Tibial nerve (tissue), 4 donors: ENCODE data around the gene KRTAP5-5. TPM values are rescaled to one million over a fixed set of nuclear protein-coding genes. Genes with fewer than 3 reads are reported as not detected.
"Not testable (repeated sequence)": the region's sequence is repeated elsewhere in the genome, so short reads cannot be mapped to it uniquely, and the experiment has no call there.

Experiments used
- DNase-seq, 2 donors: peaks; one replicate each; pipeline ENCODE4 v3.0.0-alpha.2; 2019; ENCODE audit warnings: low spot score in 2 of 2
- H3K27ac ChIP-seq, 4 donors: fragments of 200-600 bp; sonication (generic) in 3 of 4; one replicate each; pipeline ENCODE4 v1.5.1; 2017 to 2019; ENCODE audit warnings: mild to moderate bottlenecking in 1 of 4
- H3K27me3 ChIP-seq, 2 donors: fragments of 200-600 bp; sonication (generic) in 1 of 2; one replicate each; pipeline versions ENCODE4 v1.5.1 to v1.6.0; 2017 to 2019
- H3K36me3 ChIP-seq, 3 donors: fragments of 200-600 bp; sonication (generic); one replicate each; pipeline ENCODE4 v1.5.1; 2018 to 2019
- H3K4me1 ChIP-seq, 4 donors: fragments of 200-600 bp; sonication (generic) in 3 of 4; one replicate each; pipeline ENCODE4 v1.5.1; 2017 to 2019
- H3K4me3 ChIP-seq, 4 donors: fragments of 200-600 bp; sonication (generic) in 3 of 4; one replicate each; pipeline ENCODE4 v1.5.1; 2017 to 2019; ENCODE audit warnings: mild to moderate bottlenecking in 1 of 4, moderate library complexity in 1 of 4
- H3K9me3 ChIP-seq, 4 donors: fragments of 200-600 bp; sonication (generic) in 3 of 4; one replicate each; pipeline ENCODE4 v1.5.1; 2017 to 2019
- EP300 ChIP-seq, 2 donors: sonication (generic); formaldehyde crosslinking; IDR thresholded peaks; one replicate each; pipeline ENCODE4 v1.6.1; 2017; ENCODE audit warnings: antibody characterized with exemption in 2 of 2, mild to moderate bottlenecking in 1 of 2
- POLR2A ChIP-seq, 2 donors: fragments of 450-650 bp; IDR thresholded peaks; one replicate each; pipeline ENCODE4 v1.6.1; 2017; ENCODE audit warnings: antibody characterized with exemption in 2 of 2, mild to moderate bottlenecking in 2 of 2, moderate library complexity in 2 of 2
- WGBS, 2 donors: methylation state at CpG; one replicate each; pipeline ENCODE4 v1.1.5; 2018; 5-methylcytosine and 5-hydroxymethylcytosine counted together
- total RNA-seq, 4 donors: library from RNA; depleted of rRNA; stranded (reverse); fragments of >200 nt; gene quantifications; one replicate each; pipeline ENCODE4 v1.1.0, GENCODE V29; 2016
- TF ChIP-seq, protein P1 (sequence below), 5 experiments: fragments of 200-600 bp in 3 of 5; fragments of 450-650 bp in 2 of 5; sonication (generic) in 3 of 5; IDR thresholded peaks; one replicate each; pipeline ENCODE4 v1.5.1; 2016 to 2019; ENCODE audit warnings: antibody characterized with exemption in 5 of 5, mild to moderate bottlenecking in 3 of 5, moderate library complexity in 2 of 5

The KRTAP5-5 gene
- total RNA-seq, 4 donors from 2014 or later: not detected

DNA sequence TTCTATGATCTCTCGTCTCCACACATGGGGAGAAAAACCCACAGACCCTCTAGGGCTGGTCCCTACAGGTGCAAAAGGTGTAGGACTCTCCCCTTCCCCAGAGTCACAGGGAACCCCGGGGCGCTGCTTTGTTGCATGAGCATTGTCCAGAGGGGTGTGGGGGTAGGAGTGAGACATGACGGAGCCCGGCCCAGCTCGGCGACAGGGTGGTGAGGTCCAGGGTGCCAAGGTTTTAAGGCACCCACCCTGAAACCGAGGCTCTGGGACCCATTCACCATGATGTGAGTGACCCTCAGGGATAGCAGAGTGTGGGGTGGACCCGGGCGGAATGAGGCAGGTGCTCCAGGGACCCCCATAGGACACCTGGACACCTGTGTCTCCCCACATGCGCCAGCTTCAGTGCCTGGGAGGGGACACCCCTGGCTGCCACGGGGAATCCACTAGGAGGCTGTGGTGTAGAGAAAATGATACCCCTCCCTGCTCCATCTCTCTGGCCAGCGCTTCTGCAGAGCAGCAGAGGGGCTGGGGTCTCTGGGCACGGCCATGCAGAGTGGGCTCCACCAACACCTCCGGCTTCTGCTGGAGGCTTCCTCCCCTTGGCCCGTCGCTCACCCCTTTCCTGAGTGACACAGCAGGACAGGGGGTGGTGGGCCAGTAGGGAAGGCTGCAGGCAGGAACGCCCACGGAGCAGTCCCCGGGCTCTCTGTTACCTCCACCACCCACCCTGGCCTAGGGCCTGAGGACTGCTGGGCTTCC, 15.2 kb downstream of the KRTAP5-5 start:
- no peak for DNase-seq
- H3K27ac ChIP-seq: no peak overlapping the region
- H3K4me1 ChIP-seq: peaks cover 0 to 5% (median 0%) of the 10 kb centered on the region in 4 donors
- H3K36me3 ChIP-seq: no peaks in the 10 kb centered on the region
- H3K9me3 ChIP-seq: no peaks in the 10 kb centered on the region
- TF ChIP-seq EP300 (IDR thresholded peaks at IDR 0.05): no peak
- TF ChIP-seq, protein P1, sequence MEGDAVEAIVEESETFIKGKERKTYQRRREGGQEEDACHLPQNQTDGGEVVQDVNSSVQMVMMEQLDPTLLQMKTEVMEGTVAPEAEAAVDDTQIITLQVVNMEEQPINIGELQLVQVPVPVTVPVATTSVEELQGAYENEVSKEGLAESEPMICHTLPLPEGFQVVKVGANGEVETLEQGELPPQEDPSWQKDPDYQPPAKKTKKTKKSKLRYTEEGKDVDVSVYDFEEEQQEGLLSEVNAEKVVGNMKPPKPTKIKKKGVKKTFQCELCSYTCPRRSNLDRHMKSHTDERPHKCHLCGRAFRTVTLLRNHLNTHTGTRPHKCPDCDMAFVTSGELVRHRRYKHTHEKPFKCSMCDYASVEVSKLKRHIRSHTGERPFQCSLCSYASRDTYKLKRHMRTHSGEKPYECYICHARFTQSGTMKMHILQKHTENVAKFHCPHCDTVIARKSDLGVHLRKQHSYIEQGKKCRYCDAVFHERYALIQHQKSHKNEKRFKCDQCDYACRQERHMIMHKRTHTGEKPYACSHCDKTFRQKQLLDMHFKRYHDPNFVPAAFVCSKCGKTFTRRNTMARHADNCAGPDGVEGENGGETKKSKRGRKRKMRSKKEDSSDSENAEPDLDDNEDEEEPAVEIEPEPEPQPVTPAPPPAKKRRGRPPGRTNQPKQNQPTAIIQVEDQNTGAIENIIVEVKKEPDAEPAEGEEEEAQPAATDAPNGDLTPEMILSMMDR (IDR thresholded peaks at IDR 0.05): no peak
- no peak for TF ChIP-seq POLR2A (IDR thresholded peaks at IDR 0.05)
- H3K4me3 ChIP-seq: no peak overlapping the region
- 74 to 80% methylated on average over 16 to 18 of the region's 20 CpGs for WGBS, 2 donors
- peaks cover 0 to 12% of the 10 kb centered on the region in 2 donors for H3K27me3 ChIP-seq

DNA sequence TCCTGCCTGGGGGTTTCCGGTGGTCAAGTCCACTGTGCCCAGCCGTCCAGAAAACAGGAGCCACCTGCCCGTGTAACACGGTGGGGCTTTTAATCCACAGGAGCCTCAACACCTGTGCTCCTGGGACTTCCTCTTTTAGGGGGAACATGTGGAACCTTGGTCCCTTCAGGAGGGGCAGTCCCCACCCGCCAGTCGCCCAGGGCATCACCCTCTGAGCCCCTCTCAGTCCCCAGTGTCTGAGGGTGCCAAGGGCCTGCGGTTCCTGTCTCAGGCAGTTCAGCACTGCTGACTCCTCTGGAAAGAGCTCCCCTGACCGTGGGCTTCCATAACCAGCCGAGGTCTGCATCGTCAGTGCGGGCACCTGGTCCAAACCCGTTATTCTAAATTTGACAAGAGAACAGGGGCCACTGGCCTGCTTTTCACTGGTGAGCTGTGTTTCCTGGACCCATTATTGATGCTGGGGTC, 15.8 kb downstream of the KRTAP5-5 start:
- DNase-seq: no peak
- Histone ChIP-seq H3K9me3 (no peaks in the 10 kb centered on the region), H3K27me3 (peaks cover 0 to 6% of the 10 kb centered on the region in 2 donors), H3K27ac (no peak overlapping the region), H3K36me3 (no peaks in the 10 kb centered on the region), H3K4me1 (no peaks in the 10 kb centered on the region), H3K4me3 (no peak overlapping the region)
- 80 to 87% methylated on average over 5 to 9 of the region's 12 CpGs for WGBS, 2 donors
- TF ChIP-seq EP300 (IDR thresholded peaks at IDR 0.05) (no peak), POLR2A (IDR thresholded peaks at IDR 0.05) (no peak)
- TF ChIP-seq, protein P1 (IDR thresholded peaks at IDR 0.05): no peak

DNA sequence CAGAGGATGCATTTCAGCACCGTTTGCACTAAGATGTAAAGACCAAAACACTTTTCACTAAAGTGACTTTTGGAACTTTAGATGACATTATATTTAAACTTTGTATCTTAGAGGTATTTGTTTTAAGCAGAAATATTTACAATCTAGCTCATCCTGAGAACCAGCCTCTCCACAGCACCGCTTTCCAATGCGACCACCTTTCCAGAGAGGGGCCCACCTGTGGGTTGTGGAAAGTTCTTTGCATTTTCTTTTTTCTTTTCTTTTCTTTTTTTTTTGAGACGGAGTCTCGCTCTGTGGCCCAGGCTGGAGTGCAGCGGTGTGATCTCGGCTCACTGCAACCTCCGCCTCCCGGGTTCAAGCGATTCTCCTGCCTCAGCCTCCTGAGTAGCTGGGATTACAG, 17.0 kb downstream of the KRTAP5-5 start:
- H3K4me1 ChIP-seq, H3K9me3 ChIP-seq, H3K27ac ChIP-seq, DNase-seq, H3K4me3 ChIP-seq, H3K36me3 ChIP-seq, H3K27me3 ChIP-seq: not testable (repeated sequence)
- WGBS, 2 donors: 82 to 88% methylated on average over 10 of the region's 10 CpGs

DNA sequence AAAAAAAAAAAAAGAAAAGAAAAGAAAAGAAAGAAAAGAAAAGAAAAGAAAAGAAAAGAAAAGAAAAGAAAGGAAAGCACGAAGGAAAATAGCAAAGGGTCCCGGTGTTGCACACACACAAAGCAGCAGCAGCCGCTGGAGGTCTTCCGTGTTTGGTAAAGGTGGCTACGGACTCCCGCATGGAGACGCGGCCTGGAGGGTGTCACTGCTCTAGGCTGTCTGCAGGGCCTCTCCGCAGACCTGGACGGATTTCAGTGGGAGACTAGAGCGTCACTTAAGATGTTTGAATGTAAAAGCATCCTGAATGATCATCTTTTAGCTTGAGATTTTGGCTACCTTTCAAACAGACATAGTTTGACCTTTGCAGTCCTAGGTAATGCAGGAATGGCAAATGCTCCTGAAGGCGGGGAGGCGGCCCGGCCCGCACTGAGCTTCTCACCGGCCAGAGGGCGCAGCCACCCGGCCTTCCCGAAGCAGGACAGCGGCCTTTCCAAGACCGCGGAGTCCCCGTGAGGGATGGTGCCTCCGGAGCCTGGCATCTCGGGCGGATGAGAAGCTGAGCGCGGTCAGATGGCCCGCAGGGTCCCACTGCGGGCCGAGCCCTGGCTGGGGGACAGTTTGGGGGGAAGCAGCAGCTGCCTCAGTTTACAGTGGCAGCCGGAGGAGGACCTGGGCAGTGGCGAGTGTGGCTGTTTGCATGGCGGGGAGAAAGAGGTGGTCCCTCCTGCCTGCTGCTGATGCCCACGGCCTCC, 18.5 kb downstream of the KRTAP5-5 start:
- WGBS, 2 donors: 90 to 91% methylated on average over 29 to 32 of the region's 35 CpGs
- TF ChIP-seq EP300 (IDR thresholded peaks at IDR 0.05): no peak
- TF ChIP-seq POLR2A (IDR thresholded peaks at IDR 0.05): no peak
- TF ChIP-seq, protein P1 (IDR thresholded peaks at IDR 0.05): no peak
- Histone ChIP-seq H3K4me1 (peaks cover 0 to 7% (median 0%) of the 10 kb centered on the region in 4 donors), H3K4me3 (no peak overlapping the region), H3K27ac (no peak overlapping the region), H3K27me3 (no peaks in the 10 kb centered on the region), H3K9me3 (no peaks in the 10 kb centered on the region), H3K36me3 (no peaks in the 10 kb centered on the region)
- DNase-seq: no peak

DNA sequence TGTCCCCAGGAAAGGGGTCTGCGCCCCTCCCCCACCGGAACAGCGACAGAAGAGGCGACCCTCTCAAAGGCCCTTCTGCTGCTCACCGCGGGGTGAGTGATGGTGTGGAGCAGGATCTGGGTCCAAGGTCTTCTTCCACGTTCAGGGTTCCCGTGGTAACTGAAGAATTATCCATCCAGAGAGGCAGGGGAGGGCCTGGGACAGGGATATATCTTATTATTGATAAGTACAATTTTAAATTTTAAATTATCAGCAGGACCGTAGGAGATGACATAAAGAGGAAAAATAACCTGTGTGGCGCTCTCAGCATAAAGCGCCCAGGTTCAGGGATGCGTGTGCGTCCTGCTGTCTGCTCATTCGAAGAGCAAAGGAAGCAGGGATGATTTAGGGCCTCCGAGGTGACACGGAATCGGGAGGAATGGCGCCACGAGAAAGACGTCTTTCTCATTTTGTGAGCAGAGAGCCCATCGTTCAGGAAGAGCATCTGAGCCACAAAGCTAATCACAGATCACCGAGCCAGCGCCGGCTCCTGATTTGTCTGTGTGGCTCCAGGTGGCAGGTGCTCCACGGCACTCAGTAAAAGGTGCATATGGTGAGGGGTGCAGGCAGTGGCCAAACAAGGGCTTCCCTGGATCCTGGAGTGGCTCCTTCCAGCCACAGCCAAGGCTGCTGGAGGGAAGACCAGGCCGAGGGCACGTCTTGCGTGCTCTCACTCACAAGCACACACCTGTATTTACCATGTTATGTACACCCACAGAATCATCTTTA, 19.3 kb downstream of the KRTAP5-5 start:
- WGBS, 2 donors: 86 to 91% methylated on average over 28 of the region's 28 CpGs
- H3K9me3 ChIP-seq: no peaks in the 10 kb centered on the region
- peaks cover 0 to 9% (median 0%) of the 10 kb centered on the region in 4 donors for H3K4me1 ChIP-seq
- no peak for DNase-seq
- H3K36me3 ChIP-seq: no peaks in the 10 kb centered on the region
- no peak overlapping the region for H3K4me3 ChIP-seq
- H3K27ac ChIP-seq: no peak overlapping the region
- H3K27me3 ChIP-seq: no peaks in the 10 kb centered on the region
- TF ChIP-seq, protein P1 (IDR thresholded peaks at IDR 0.05): no peak
- no peak for TF ChIP-seq POLR2A (IDR thresholded peaks at IDR 0.05)
- TF ChIP-seq EP300 (IDR thresholded peaks at IDR 0.05): no peak
